MCF 10A (cell line): Measurements from ENCODE around the gene DNAJC16. TPM values are rescaled to one million over a fixed set of nuclear protein-coding genes. Genes with fewer than 3 reads are reported as not detected.

Experiments used
- BruUV-seq: library from RNA; stranded (reverse); fragments of 400-500 nt; replicated peaks from 2 replicates; lab custom pipeline; 2021; lab: Mats Ljungman, UMichigan
- CTCF ChIA-PET: fragments of 300-600 bp; sonication (Branson Sonifier 250); formaldehyde crosslinking; extraction: SDS; loops from one replicate; lab custom pipeline; 2021; ENCODE audit warnings: antibody characterized with exemption, inconsistent platforms; lab: Yijun Ruan, JAX
- POLR2A ChIA-PET: fragments of 300-600, 350-650 bp; sonication (Branson Sonifier 250); formaldehyde crosslinking; extraction: SDS; loops from one replicate; lab custom pipeline; 2020; ENCODE audit warnings: antibody characterized with exemption, inconsistent platforms; lab: Yijun Ruan, JAX
- DNase-seq: peaks from one replicate; pipeline ENCODE4 v3.0.0-alpha.2; 2018; ENCODE audit not compliant: unreplicated experiment
- H3K27ac Mint-ChIP-seq: one replicate; pipeline ENCODE4 v1.8.0; 2022; ENCODE audit warnings: mild to moderate bottlenecking, low read depth, mixed read lengths; ENCODE audit not compliant: unreplicated experiment
- H3K27me3 Mint-ChIP-seq: one replicate; pipeline ENCODE4 v1.8.0; 2022; ENCODE audit warnings: mixed read lengths; ENCODE audit not compliant: insufficient read depth, unreplicated experiment
- H3K36me3 Mint-ChIP-seq: one replicate; pipeline ENCODE4 v1.8.0; 2022; ENCODE audit warnings: mild to moderate bottlenecking, moderate library complexity, mixed read lengths; ENCODE audit not compliant: insufficient read depth, unreplicated experiment
- H3K4me1 Mint-ChIP-seq: one replicate; pipeline ENCODE4 v1.8.0; 2022; ENCODE audit warnings: mixed read lengths; ENCODE audit not compliant: insufficient read depth, unreplicated experiment
- H3K4me3 Mint-ChIP-seq: one replicate; pipeline ENCODE4 v1.8.0; 2022; ENCODE audit warnings: mild to moderate bottlenecking, moderate library complexity, mixed read lengths; ENCODE audit not compliant: unreplicated experiment
- H3K9me3 Mint-ChIP-seq: one replicate; pipeline ENCODE4 v1.8.0; 2022; ENCODE audit warnings: mixed read lengths; ENCODE audit not compliant: unreplicated experiment
- CTCF ChIP-seq: fragments of 200-600 bp; IDR thresholded peaks from one replicate; pipeline ENCODE4 v1.8.0; 2022; ENCODE audit warnings: antibody characterized with exemption, mild to moderate bottlenecking; ENCODE audit not compliant: unreplicated experiment
- intact Hi-C: fragments of 100-400 bp; cut with micrococcal nuclease; formaldehyde crosslinking; loops from 2 replicates; pipeline ENCODE4 v1.14.1; 2022
- total RNA-seq: library from RNA; stranded (reverse); gene quantifications from 2 replicates; pipeline ENCODE4 v1.2.3, GENCODE V29; 2022

Gene DNAJC16
- total RNA-seq, 1 experiment from 2014 or later: 17.2 TPM

GRCh38 chr1:15568387-15569073 lies 41.9 kb downstream of the DNAJC16 start:
- H3K4me3 Mint-ChIP-seq: no peak overlapping the region
- CTCF ChIA-PET: no interaction called here
- no TSS peak for BruUV-seq
- H3K4me1 Mint-ChIP-seq: no peaks in the 10 kb centered on the region
- H3K9me3 Mint-ChIP-seq: no peaks in the 10 kb centered on the region
- H3K27ac Mint-ChIP-seq: no peak overlapping the region
- POLR2A ChIA-PET: interaction anchor here (2.1 kb wide), 1 partner anchor 35 kb away, joined by 5 read pairs; no protein-coding TSS in a partner anchor
- TF ChIP-seq CTCF: no peak
- DNase-seq: no peak
- no peaks in the 10 kb centered on the region for H3K27me3 Mint-ChIP-seq
- intact Hi-C loops: no loop called here
- H3K36me3 Mint-ChIP-seq: peaks cover 82% of the 10 kb centered on the region

GRCh38 chr1:15570861-15571260 lies 44.2 kb downstream of the DNAJC16 start:
- H3K27me3 Mint-ChIP-seq: no peaks in the 10 kb centered on the region
- BruUV-seq: no TSS peak
- CTCF ChIA-PET: no interaction called here
- no peaks in the 10 kb centered on the region for H3K9me3 Mint-ChIP-seq
- POLR2A ChIA-PET: interaction anchor here (0.5 to 1.2 kb wide), 2 partner anchors 44 to 50 kb away, joined by 3 read pairs; partner anchors contain the start of gene DNAJC16
- peaks cover 59% of the 10 kb centered on the region for H3K36me3 Mint-ChIP-seq
- H3K27ac Mint-ChIP-seq: no peak overlapping the region
- no peaks in the 10 kb centered on the region for H3K4me1 Mint-ChIP-seq
- no peak for DNase-seq
- no peak for TF ChIP-seq CTCF
- intact Hi-C loops: no loop called here
- H3K4me3 Mint-ChIP-seq: no peak overlapping the region

- TF ChIP-seq CTCF: no peak
- Mint-ChIP-seq H3K9me3 (no peaks in the 10 kb centered on the region), H3K27ac (no peak overlapping the region), H3K4me3 (no peak overlapping the region), H3K27me3 (no peaks in the 10 kb centered on the region), H3K4me1 (no peaks in the 10 kb centered on the region), H3K36me3 (peaks cover 55% of the 10 kb centered on the region)
- no TSS peak for BruUV-seq
- ChIA-PET POLR2A (interaction anchor here (0.5 to 1.2 kb wide), 3 partner anchors 10 to 50 kb away, joined by 3 read pairs; partner anchors contain the start of gene DNAJC16), CTCF (no interaction called here)
- no peak for DNase-seq
- intact Hi-C loops: no loop called here
Measured at GRCh38 chr1:15571266-15571665, 44.6 kb downstream of the DNAJC16 start.

- Mint-ChIP-seq H3K9me3 (no peaks in the 10 kb centered on the region), H3K27me3 (no peaks in the 10 kb centered on the region), H3K27ac (no peak overlapping the region), H3K36me3 (peaks cover 40% of the 10 kb centered on the region), H3K4me3 (no peak overlapping the region), H3K4me1 (no peaks in the 10 kb centered on the region)
- no peak for TF ChIP-seq CTCF
- BruUV-seq: no TSS peak
- intact Hi-C loops: no loop called here
- no peak for DNase-seq
- ChIA-PET POLR2A (no interaction called here), CTCF (interaction anchor here (0.9 kb wide), 1 partner anchor 34 kb away, joined by 3 read pairs; no protein-coding TSS in a partner anchor)
Measured at GRCh38 chr1:15573477-15573876, 46.8 kb downstream of the DNAJC16 start.
